ENCODE results near the gene ADAR.

The ADAR gene

GRCh38 chr1:154609398-154610380 lies 1.7 kb upstream of the ADAR start:
- H3K4me2 ChIP-seq (ENCODE audit: insufficient read depth, low read length, poor library complexity, severe bottlenecking): no peak overlapping the region
- no peaks in the 10 kb centered on the region for H3K9me3 ChIP-seq (replicated peaks in 1 of 2; ENCODE audit: control insufficient read depth in 2 of 2, insufficient read depth in 1 of 2, low read depth in 1 of 2, low read length in 2 of 2)
- H2BK15ac ChIP-seq (ENCODE audit: low read length): no peak overlapping the region
- H3K18ac ChIP-seq (ENCODE audit: low read length): no peak overlapping the region
- H3K36me3 ChIP-seq (replicated peaks in 1 of 2; ENCODE audit: control insufficient read depth in 2 of 2, insufficient read depth in 2 of 2, low read length in 2 of 2): peaks cover 0 to 12% of the 10 kb centered on the region in 2 donors
- no peak overlapping the region for H3K23ac ChIP-seq (ENCODE audit: low read depth, low read length, poor library complexity)
- DNase-seq (ENCODE audit: low spot score): no peak
- H3K79me1 ChIP-seq (ENCODE audit: low read depth, low read length): peaks cover 3% of the 10 kb centered on the region
- peaks cover 15 to 19% of the 10 kb centered on the region in 2 donors for H3K4me1 ChIP-seq (ENCODE audit: control insufficient read depth in 2 of 2, insufficient read depth in 1 of 2, low read depth in 1 of 2, low read length in 2 of 2)
- WGBS, 2 donors (ENCODE audit: extremely low coverage in 2 of 2, insufficient read length in 2 of 2, insufficient replicate concordance in 1 of 2): no CpG with 5 or more reads among the region's 12 CpGs
- no peak overlapping the region for H2AFZ ChIP-seq (ENCODE audit: low read length)
- no peak overlapping the region for H3K4me3 ChIP-seq (ENCODE audit: low read length in 2 of 2)
- H3K27me3 ChIP-seq (ENCODE audit: control insufficient read depth in 3 of 3, insufficient read depth in 3 of 3, low read depth in 1 of 3, low read length in 3 of 3): no peaks in the 10 kb centered on the region
- no peak overlapping the region for H2BK120ac ChIP-seq (ENCODE audit: low read depth, low read length)
- no peak overlapping the region for H3K4ac ChIP-seq (ENCODE audit: low read length)
- peak overlapping the region; percentile 18 for H3K27ac ChIP-seq (replicated peaks; ENCODE audit: low read length)
- no peak overlapping the region for H4K8ac ChIP-seq (ENCODE audit: low read depth, low read length)
- no peak overlapping the region for H3K9ac ChIP-seq (ENCODE audit: low read depth, low read length, poor library complexity)
- no peak overlapping the region for H3K14ac ChIP-seq (ENCODE audit: low read length)
- no peak overlapping the region for H2BK5ac ChIP-seq (ENCODE audit: low read length)
- H2BK12ac ChIP-seq (ENCODE audit: low read length): no peak overlapping the region
- H2AK5ac ChIP-seq (ENCODE audit: low read depth, low read length): no peak overlapping the region
- H4K91ac ChIP-seq (ENCODE audit: low read depth, low read length, poor library complexity): no peak overlapping the region

- H3K18ac ChIP-seq (ENCODE audit: low read length): peak overlapping the region; percentile 97
- no CpG with 5 or more reads among the region's 37 CpGs for WGBS, 2 donors (ENCODE audit: extremely low coverage in 2 of 2, insufficient read length in 2 of 2, insufficient replicate concordance in 1 of 2)
- no peak overlapping the region for H2BK5ac ChIP-seq (ENCODE audit: low read length)
- peak overlapping the region; percentile 77 for H3K27ac ChIP-seq (replicated peaks; ENCODE audit: low read length)
- H3K4me1 ChIP-seq (ENCODE audit: control insufficient read depth in 2 of 2, insufficient read depth in 1 of 2, low read depth in 1 of 2, low read length in 2 of 2): peaks cover 15 to 19% of the 10 kb centered on the region in 2 donors
- no peaks in the 10 kb centered on the region for H3K9me3 ChIP-seq (replicated peaks in 1 of 2; ENCODE audit: control insufficient read depth in 2 of 2, insufficient read depth in 1 of 2, low read depth in 1 of 2, low read length in 2 of 2)
- no peak overlapping the region for H3K4ac ChIP-seq (ENCODE audit: low read length)
- H2BK15ac ChIP-seq (ENCODE audit: low read length): no peak overlapping the region
- peaks cover 0 to 18% of the 10 kb centered on the region in 2 donors for H3K36me3 ChIP-seq (replicated peaks in 1 of 2; ENCODE audit: control insufficient read depth in 2 of 2, insufficient read depth in 2 of 2, low read length in 2 of 2)
- no peak overlapping the region for H4K8ac ChIP-seq (ENCODE audit: low read depth, low read length)
- H2BK120ac ChIP-seq (ENCODE audit: low read depth, low read length): no peak overlapping the region
- peak overlapping the region; percentile 88 to 94 for H3K4me3 ChIP-seq (ENCODE audit: low read length in 2 of 2)
- no peak overlapping the region for H3K23ac ChIP-seq (ENCODE audit: low read depth, low read length, poor library complexity)
- H3K79me1 ChIP-seq (ENCODE audit: low read depth, low read length): peaks cover 5% of the 10 kb centered on the region
- no peaks in the 10 kb centered on the region for H3K27me3 ChIP-seq (ENCODE audit: control insufficient read depth in 3 of 3, insufficient read depth in 3 of 3, low read depth in 1 of 3, low read length in 3 of 3)
- no peak overlapping the region for H2BK12ac ChIP-seq (ENCODE audit: low read length)
- H2AK5ac ChIP-seq (ENCODE audit: low read depth, low read length): no peak overlapping the region
- H3K14ac ChIP-seq (ENCODE audit: low read length): no peak overlapping the region
- H3K9ac ChIP-seq (ENCODE audit: low read depth, low read length, poor library complexity): peak overlapping the region; percentile 67
- H2AFZ ChIP-seq (ENCODE audit: low read length): peak overlapping the region; percentile 85
- H4K91ac ChIP-seq (ENCODE audit: low read depth, low read length, poor library complexity): no peak overlapping the region
- H3K4me2 ChIP-seq (ENCODE audit: insufficient read depth, low read length, poor library complexity, severe bottlenecking): peak overlapping the region; percentile 77
- DNase-seq (ENCODE audit: low spot score): peak; percentile 75
Measured at GRCh38 chr1:154608397-154609270, 648 bp upstream of the ADAR start.

GRCh38 chr1:154607106-154607608 lies 829 bp downstream of the ADAR start:
- no peak for DNase-seq (ENCODE audit: low spot score)
- H3K4me3 ChIP-seq (ENCODE audit: low read length in 2 of 2): peak overlapping the region; percentile 88 to 94
- H4K91ac ChIP-seq (ENCODE audit: low read depth, low read length, poor library complexity): no peak overlapping the region
- H3K4me2 ChIP-seq (ENCODE audit: insufficient read depth, low read length, poor library complexity, severe bottlenecking): peak overlapping the region; percentile 77
- peak overlapping the region; percentile 97 for H3K18ac ChIP-seq (ENCODE audit: low read length)
- H3K4me1 ChIP-seq (ENCODE audit: control insufficient read depth in 2 of 2, insufficient read depth in 1 of 2, low read depth in 1 of 2, low read length in 2 of 2): peaks cover 15 to 19% of the 10 kb centered on the region in 2 donors
- H2AK5ac ChIP-seq (ENCODE audit: low read depth, low read length): no peak overlapping the region
- H2BK15ac ChIP-seq (ENCODE audit: low read length): no peak overlapping the region
- peak overlapping the region; percentile 85 for H2AFZ ChIP-seq (ENCODE audit: low read length)
- no peak overlapping the region for H3K9ac ChIP-seq (ENCODE audit: low read depth, low read length, poor library complexity)
- H3K27me3 ChIP-seq (ENCODE audit: control insufficient read depth in 3 of 3, insufficient read depth in 3 of 3, low read depth in 1 of 3, low read length in 3 of 3): no peaks in the 10 kb centered on the region
- no peak overlapping the region for H3K4ac ChIP-seq (ENCODE audit: low read length)
- peak overlapping the region; percentile 77 for H3K27ac ChIP-seq (replicated peaks; ENCODE audit: low read length)
- H3K9me3 ChIP-seq (replicated peaks in 1 of 2; ENCODE audit: control insufficient read depth in 2 of 2, insufficient read depth in 1 of 2, low read depth in 1 of 2, low read length in 2 of 2): no peaks in the 10 kb centered on the region
- no peak overlapping the region for H2BK5ac ChIP-seq (ENCODE audit: low read length)
- H3K23ac ChIP-seq (ENCODE audit: low read depth, low read length, poor library complexity): no peak overlapping the region
- no peak overlapping the region for H2BK120ac ChIP-seq (ENCODE audit: low read depth, low read length)
- WGBS, 2 donors (ENCODE audit: extremely low coverage in 2 of 2, insufficient read length in 2 of 2, insufficient replicate concordance in 1 of 2): no CpG with 5 or more reads among the region's 11 CpGs
- peaks cover 11% of the 10 kb centered on the region for H3K79me1 ChIP-seq (ENCODE audit: low read depth, low read length)
- H2BK12ac ChIP-seq (ENCODE audit: low read length): no peak overlapping the region
- no peak overlapping the region for H4K8ac ChIP-seq (ENCODE audit: low read depth, low read length)
- peaks cover 6 to 33% of the 10 kb centered on the region in 2 donors for H3K36me3 ChIP-seq (replicated peaks in 1 of 2; ENCODE audit: control insufficient read depth in 2 of 2, insufficient read depth in 2 of 2, low read length in 2 of 2)
- H3K14ac ChIP-seq (ENCODE audit: low read length): no peak overlapping the region
